K562 (cell line): ENCODE data around the gene RPL15. TPM values are rescaled to one million over a fixed set of nuclear protein-coding genes. Genes with fewer than 3 reads are reported as not detected.
A peak's percentile ranks its signal among the peaks of the same experiment; 100 is the strongest.

Experiments
- ARNT ChIP-seq, 2 experiments: fragments of 450-650 bp; IDR thresholded peaks; 2 replicates each; pipeline ENCODE4 v1.6.1; 2016; ENCODE audit warnings: mild to moderate bottlenecking in 1 of 2
- ASH1L ChIP-seq: fragments of 450-650 bp; IDR thresholded peaks from 2 replicates; pipeline ENCODE4 v1.6.1; 2018; ENCODE audit warnings: borderline replicate concordance, mild to moderate bottlenecking, low read depth; ENCODE audit not compliant: partially characterized antibody
- BCL6 ChIP-seq: fragments of 250-450 bp; sonication (Bioruptor Pico); IDR thresholded peaks from 2 replicates; pipeline ENCODE4 v1.4.0; 2020
- CBX3 ChIP-seq, 2 experiments: IDR thresholded peaks; 1 replicate in 1 of 2; 2 replicates in 1 of 2; pipeline ENCODE4 v1.6.1; 2012; ENCODE audit warnings: inconsistent platforms in 2 of 2, low read length in 2 of 2, borderline replicate concordance in 1 of 2, control low read depth in 1 of 2
- E2F3 ChIP-seq: fragments of 250-450 bp; sonication (Bioruptor Pico); IDR thresholded peaks from 2 replicates; pipeline ENCODE4 v1.4.0; 2020; ENCODE audit warnings: mild to moderate bottlenecking
- EP400 ChIP-seq: fragments of 450-650 bp; IDR thresholded peaks from 2 replicates; pipeline ENCODE4 v1.6.1; 2017; ENCODE audit warnings: antibody characterized with exemption, mild to moderate bottlenecking, moderate library complexity
- HDAC2 ChIP-seq: fragments of 450-650 bp; IDR thresholded peaks from 2 replicates; pipeline ENCODE4 v1.6.1; 2016; ENCODE audit warnings: mild to moderate bottlenecking
- HNRNPK ChIP-seq: fragments of 200-400 bp; formaldehyde crosslinking; IDR thresholded peaks from one replicate; pipeline ENCODE4 v1.6.1; 2018; ENCODE audit warnings: mild to moderate bottlenecking, low read depth, low read length; ENCODE audit not compliant: poor library complexity, severe bottlenecking
- MAFK ChIP-seq: IDR thresholded peaks from 2 replicates; pipeline ENCODE4 v1.6.1; 2011; ENCODE audit warnings: low read length, improper control_type of control experiment
- MED1 ChIP-seq: sonication (generic); formaldehyde crosslinking; IDR thresholded peaks from 2 replicates; pipeline ENCODE4 v1.8.1; 2023; ENCODE audit warnings: missing genetic modification reagents, borderline replicate concordance
- MXI1 ChIP-seq: IDR thresholded peaks from 2 replicates; pipeline ENCODE4 v1.6.1; 2011; ENCODE audit warnings: low read depth, mild to moderate bottlenecking, improper control_type of control experiment, low read length
- RBM14 ChIP-seq: fragments of 200-400 bp; formaldehyde crosslinking; IDR thresholded peaks from 2 replicates; pipeline ENCODE4 v1.6.1; 2018; ENCODE audit warnings: low read depth, mild to moderate bottlenecking, low read length, moderate library complexity, borderline replicate concordance; ENCODE audit not compliant: insufficient read depth
- RBM17 ChIP-seq: fragments of 200-400 bp; formaldehyde crosslinking; IDR thresholded peaks from 2 replicates; pipeline ENCODE4 v1.6.1; 2017; ENCODE audit warnings: low read depth, mild to moderate bottlenecking, low read length, borderline replicate concordance
- ZBTB8A ChIP-seq: fragments of 450-650 bp; IDR thresholded peaks from 2 replicates; pipeline ENCODE4 v1.6.1; 2018; ENCODE audit warnings: mild to moderate bottlenecking, moderate library complexity; ENCODE audit not compliant: partially characterized antibody
- polyA plus RNA-seq, 8 experiments: library from polyadenylated mRNA; depleted of rRNA in 4 of 8; stranded (reverse) in 5 of 8; unstranded in 3 of 8; fragments of >200 nt; fragmentation: Nextera tagmentation in 2 of 8; fragmentation: Illumina TruSeq in 1 of 8; extraction: Ambion mirVana in 2 of 8; extraction: Trizol in 1 of 8; gene quantifications; 2 replicates each; pipeline versions ENCODE4 v1.2.1 to v1.2.3, GENCODE V29; 2011 to 2014; ENCODE audit warnings: inconsistent platforms in 1 of 8, missing spikeins in 1 of 8
- total RNA-seq, 7 experiments: library from RNA; depleted of rRNA in 6 of 7; stranded (reverse); fragments of >200 nt in 6 of 7; fragmentation: Illumina TruSeq in 2 of 7; extraction: Trizol in 2 of 7; gene quantifications; 2 replicates each; pipeline versions ENCODE4 v1.2.1 to v1.2.3, GENCODE V29; 2011 to 2021; ENCODE audit warnings: low replicate concordance in 1 of 7
- TF ChIP-seq, protein P1 (sequence below): sonication (generic); formaldehyde crosslinking; IDR thresholded peaks from 2 replicates; pipeline ENCODE4 v1.5.0; 2020; ENCODE audit warnings: missing genetic modification reagents
- TF ChIP-seq, protein P2 (sequence below): fragments of 450-650 bp; formaldehyde crosslinking; IDR thresholded peaks from 2 replicates; pipeline ENCODE4 v1.4.0; 2022; ENCODE audit warnings: missing genetic modification characterization
- TF ChIP-seq, protein P3 (sequence below): fragments of 450-650 bp; conservative IDR thresholded peaks from 2 replicates; pipeline ENCODE4 v1.6.1; 2016; ENCODE audit warnings: missing genetic modification characterization, low read depth, mild to moderate bottlenecking, missing compliant biosample characterization, moderate library complexity
- TF ChIP-seq, protein P4 (sequence below): fragments of 250-450 bp; sonication (Bioruptor Pico); IDR thresholded peaks from 2 replicates; pipeline ENCODE4 v1.4.0; 2020; ENCODE audit warnings: mild to moderate bottlenecking, moderate library complexity, borderline replicate concordance
- TF ChIP-seq, protein P5 (sequence below): fragments of 450-650 bp; IDR thresholded peaks from 2 replicates; pipeline ENCODE4 v1.6.1; 2016; ENCODE audit warnings: mild to moderate bottlenecking

RPL15 gene
- total and polyA plus RNA-seq, 9 of the 15 experiments (the other 6 are each of a cell fraction or from before 2014, with no cell fraction given): 2,393 to 8,850 (median 3,928) TPM

DNA sequence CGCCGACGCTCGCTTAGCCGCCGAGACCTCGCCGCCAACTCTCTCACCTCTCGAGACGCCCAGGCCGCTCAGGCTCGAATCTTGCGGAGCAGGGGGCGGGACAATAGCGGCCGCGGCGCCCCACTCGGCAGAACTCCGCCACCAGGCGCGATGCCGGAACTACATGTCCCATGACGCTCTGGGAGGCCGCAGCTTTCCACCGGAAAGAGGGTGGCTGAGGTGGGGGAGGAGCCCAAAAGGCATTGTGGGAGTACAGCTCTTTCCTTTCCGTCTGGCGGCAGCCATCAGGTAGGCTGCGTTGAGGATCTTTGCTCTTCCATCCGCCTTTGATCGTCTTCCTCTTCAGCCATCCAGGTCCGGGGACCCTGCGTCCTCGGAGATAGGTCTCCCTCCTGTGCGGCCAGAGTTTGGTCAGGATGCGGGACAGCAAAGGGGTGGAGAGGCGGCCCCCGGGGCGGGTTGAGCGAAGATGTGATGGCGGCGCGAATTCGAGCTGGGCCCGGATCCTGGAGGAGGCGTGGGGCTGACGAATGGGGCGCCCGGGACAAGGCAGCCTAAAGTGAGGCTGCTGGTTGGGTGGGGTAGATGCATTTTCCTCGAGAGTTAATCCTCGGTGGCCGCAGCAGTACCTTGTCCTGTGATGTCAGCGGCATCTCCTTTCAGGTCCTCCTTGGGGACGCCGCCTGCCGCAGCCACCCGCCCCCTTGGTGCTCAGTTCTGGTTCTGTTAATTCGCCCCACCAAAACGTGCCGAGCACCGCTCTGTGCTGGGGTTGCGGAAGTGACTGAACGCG lies at the start of gene RPL15, which contains the start of gene NKIRAS1 (continued):
- no peak for TF ChIP-seq ZBTB8A
- TF ChIP-seq CBX3 (IDR thresholded peaks at IDR 0.05; ENCODE audit: borderline replicate concordance in 1 of 2, low read length in 2 of 2): peak in 1 of 2 experiments; percentile 63; a peak in 2 of 3 replicates
- TF ChIP-seq ARNT (IDR thresholded peaks at IDR 0.05): peak; percentile 68 to 92
- no peak for TF ChIP-seq RBM14
- TF ChIP-seq, protein P1, sequence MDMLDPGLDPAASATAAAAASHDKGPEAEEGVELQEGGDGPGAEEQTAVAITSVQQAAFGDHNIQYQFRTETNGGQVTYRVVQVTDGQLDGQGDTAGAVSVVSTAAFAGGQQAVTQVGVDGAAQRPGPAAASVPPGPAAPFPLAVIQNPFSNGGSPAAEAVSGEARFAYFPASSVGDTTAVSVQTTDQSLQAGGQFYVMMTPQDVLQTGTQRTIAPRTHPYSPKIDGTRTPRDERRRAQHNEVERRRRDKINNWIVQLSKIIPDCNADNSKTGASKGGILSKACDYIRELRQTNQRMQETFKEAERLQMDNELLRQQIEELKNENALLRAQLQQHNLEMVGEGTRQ: no peak
- peak; percentile 34; the same call in 1 of the 2 replicates for TF ChIP-seq MXI1
- TF ChIP-seq, protein P2, sequence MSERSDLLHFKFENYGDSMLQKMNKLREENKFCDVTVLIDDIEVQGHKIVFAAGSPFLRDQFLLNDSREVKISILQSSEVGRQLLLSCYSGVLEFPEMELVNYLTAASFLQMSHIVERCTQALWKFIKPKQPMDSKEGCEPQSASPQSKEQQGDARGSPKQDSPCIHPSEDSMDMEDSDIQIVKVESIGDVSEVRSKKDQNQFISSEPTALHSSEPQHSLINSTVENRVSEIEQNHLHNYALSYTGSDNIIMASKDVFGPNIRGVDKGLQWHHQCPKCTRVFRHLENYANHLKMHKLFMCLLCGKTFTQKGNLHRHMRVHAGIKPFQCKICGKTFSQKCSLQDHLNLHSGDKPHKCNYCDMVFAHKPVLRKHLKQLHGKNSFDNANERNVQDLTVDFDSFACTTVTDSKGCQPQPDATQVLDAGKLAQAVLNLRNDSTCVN (CRISPR knock-in tag): peak; percentile 82
- TF ChIP-seq HDAC2: no peak
- no peak for TF ChIP-seq BCL6 (CRISPR knock-in tag)
- no peak for TF ChIP-seq HNRNPK
- no peak for TF ChIP-seq E2F3
- TF ChIP-seq RBM17: no peak
- TF ChIP-seq, protein P3, sequence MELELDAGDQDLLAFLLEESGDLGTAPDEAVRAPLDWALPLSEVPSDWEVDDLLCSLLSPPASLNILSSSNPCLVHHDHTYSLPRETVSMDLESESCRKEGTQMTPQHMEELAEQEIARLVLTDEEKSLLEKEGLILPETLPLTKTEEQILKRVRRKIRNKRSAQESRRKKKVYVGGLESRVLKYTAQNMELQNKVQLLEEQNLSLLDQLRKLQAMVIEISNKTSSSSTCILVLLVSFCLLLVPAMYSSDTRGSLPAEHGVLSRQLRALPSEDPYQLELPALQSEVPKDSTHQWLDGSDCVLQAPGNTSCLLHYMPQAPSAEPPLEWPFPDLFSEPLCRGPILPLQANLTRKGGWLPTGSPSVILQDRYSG: no peak
- TF ChIP-seq, protein P4, sequence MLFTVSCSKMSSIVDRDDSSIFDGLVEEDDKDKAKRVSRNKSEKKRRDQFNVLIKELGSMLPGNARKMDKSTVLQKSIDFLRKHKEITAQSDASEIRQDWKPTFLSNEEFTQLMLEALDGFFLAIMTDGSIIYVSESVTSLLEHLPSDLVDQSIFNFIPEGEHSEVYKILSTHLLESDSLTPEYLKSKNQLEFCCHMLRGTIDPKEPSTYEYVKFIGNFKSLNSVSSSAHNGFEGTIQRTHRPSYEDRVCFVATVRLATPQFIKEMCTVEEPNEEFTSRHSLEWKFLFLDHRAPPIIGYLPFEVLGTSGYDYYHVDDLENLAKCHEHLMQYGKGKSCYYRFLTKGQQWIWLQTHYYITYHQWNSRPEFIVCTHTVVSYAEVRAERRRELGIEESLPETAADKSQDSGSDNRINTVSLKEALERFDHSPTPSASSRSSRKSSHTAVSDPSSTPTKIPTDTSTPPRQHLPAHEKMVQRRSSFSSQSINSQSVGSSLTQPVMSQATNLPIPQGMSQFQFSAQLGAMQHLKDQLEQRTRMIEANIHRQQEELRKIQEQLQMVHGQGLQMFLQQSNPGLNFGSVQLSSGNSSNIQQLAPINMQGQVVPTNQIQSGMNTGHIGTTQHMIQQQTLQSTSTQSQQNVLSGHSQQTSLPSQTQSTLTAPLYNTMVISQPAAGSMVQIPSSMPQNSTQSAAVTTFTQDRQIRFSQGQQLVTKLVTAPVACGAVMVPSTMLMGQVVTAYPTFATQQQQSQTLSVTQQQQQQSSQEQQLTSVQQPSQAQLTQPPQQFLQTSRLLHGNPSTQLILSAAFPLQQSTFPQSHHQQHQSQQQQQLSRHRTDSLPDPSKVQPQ (CRISPR knock-in tag): no peak
- TF ChIP-seq ASH1L: no peak
- TF ChIP-seq MAFK: peak; percentile 29; the same call in 1 of the 2 replicates
- no peak for TF ChIP-seq MED1
- peak; percentile 100 for TF ChIP-seq EP400
- TF ChIP-seq, protein P5, sequence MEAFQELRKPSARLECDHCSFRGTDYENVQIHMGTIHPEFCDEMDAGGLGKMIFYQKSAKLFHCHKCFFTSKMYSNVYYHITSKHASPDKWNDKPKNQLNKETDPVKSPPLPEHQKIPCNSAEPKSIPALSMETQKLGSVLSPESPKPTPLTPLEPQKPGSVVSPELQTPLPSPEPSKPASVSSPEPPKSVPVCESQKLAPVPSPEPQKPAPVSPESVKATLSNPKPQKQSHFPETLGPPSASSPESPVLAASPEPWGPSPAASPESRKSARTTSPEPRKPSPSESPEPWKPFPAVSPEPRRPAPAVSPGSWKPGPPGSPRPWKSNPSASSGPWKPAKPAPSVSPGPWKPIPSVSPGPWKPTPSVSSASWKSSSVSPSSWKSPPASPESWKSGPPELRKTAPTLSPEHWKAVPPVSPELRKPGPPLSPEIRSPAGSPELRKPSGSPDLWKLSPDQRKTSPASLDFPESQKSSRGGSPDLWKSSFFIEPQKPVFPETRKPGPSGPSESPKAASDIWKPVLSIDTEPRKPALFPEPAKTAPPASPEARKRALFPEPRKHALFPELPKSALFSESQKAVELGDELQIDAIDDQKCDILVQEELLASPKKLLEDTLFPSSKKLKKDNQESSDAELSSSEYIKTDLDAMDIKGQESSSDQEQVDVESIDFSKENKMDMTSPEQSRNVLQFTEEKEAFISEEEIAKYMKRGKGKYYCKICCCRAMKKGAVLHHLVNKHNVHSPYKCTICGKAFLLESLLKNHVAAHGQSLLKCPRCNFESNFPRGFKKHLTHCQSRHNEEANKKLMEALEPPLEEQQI: peak; percentile 95
